Measurements from ENCODE around the gene PGBD2.

DNA sequence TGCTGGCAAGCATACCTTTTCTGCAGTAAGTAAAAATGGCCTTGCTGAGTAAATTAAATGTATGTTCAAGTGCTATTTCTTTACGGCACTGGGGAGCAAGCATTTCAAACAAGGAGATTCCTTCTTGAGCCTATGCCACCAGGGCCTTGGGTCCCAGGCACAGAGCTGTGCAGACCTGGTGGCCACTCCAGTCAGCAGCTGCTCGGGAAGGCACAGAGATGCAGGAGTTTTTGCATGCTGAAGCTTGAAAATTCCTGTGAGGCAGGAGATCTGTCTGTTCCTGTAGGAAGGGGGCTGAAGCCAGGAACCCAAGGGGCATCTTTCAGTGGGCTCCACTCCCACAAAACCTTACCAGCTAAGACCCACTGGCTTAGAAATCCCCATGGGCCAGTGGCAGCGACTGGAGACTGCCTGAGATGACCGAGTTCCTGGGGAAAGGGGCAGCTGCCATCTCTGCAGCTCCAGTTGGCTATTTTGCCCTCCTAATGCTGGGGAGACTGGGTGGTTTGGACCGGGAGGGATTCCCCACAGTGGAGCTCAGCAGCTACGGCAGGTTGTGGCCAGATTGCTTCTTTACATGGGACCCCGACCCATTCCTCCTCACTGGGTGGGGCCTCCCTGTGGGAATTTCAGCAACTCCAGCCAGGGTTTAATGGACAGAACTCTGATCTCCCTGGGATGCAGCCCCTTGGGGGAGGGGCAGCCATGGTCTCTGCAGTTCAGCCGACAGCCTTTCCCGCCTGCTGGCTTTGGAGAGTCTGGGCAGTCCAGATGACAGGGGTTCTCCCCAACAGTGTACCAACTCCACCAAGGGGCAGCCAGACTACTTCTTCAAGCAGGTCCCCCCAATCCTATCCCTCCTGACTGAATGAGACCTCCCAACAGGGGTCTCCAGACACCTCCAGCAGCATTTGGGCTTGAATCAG lies 8.4 kb upstream of the PGBD2 start:
- TF ChIP-seq, protein P1, sequence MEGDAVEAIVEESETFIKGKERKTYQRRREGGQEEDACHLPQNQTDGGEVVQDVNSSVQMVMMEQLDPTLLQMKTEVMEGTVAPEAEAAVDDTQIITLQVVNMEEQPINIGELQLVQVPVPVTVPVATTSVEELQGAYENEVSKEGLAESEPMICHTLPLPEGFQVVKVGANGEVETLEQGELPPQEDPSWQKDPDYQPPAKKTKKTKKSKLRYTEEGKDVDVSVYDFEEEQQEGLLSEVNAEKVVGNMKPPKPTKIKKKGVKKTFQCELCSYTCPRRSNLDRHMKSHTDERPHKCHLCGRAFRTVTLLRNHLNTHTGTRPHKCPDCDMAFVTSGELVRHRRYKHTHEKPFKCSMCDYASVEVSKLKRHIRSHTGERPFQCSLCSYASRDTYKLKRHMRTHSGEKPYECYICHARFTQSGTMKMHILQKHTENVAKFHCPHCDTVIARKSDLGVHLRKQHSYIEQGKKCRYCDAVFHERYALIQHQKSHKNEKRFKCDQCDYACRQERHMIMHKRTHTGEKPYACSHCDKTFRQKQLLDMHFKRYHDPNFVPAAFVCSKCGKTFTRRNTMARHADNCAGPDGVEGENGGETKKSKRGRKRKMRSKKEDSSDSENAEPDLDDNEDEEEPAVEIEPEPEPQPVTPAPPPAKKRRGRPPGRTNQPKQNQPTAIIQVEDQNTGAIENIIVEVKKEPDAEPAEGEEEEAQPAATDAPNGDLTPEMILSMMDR (IDR thresholded peaks at IDR 0.05) = no peak
- TF ChIP-seq POLR2A (IDR thresholded peaks at IDR 0.05) = no peak
